RPMI7951 (cell line): Measurements from ENCODE around the gene LDLR. TPM values are rescaled to one million over a fixed set of nuclear protein-coding genes. Genes with fewer than 3 reads are reported as not detected.
"Not testable (repeated sequence)": the region's sequence is repeated elsewhere in the genome, so short reads cannot be mapped to it uniquely, and the experiment has no call there.

ENCODE experiments used
- DNase-seq: peaks from one replicate; pipeline ENCODE4 v3.0.0-alpha.2; 2012; ENCODE audit warnings: low read depth
- total RNA-seq: library from RNA; depleted of rRNA; stranded (reverse); fragments of >200 nt; shearing (Covaris generic); gene quantifications from 2 replicates; pipeline ENCODE4 v1.2.3, GENCODE V29; 2014

LDLR gene
- total RNA-seq, 1 experiment from 2014 or later: 46.7 TPM

DNA sequence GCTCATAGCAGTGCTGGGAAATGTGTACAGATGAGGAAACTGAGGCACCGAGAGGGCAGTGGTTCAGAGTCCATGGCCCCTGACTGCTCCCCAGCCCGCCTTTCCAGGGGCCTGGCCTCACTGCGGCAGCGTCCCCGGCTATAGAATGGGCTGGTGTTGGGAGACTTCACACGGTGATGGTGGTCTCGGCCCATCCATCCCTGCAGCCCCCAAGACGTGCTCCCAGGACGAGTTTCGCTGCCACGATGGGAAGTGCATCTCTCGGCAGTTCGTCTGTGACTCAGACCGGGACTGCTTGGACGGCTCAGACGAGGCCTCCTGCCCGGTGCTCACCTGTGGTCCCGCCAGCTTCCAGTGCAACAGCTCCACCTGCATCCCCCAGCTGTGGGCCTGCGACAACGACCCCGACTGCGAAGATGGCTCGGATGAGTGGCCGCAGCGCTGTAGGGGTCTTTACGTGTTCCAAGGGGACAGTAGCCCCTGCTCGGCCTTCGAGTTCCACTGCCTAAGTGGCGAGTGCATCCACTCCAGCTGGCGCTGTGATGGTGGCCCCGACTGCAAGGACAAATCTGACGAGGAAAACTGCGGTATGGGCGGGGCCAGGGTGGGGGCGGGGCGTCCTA lies 15.9 kb downstream of the LDLR start:
- DNase-seq: no peak

DNA sequence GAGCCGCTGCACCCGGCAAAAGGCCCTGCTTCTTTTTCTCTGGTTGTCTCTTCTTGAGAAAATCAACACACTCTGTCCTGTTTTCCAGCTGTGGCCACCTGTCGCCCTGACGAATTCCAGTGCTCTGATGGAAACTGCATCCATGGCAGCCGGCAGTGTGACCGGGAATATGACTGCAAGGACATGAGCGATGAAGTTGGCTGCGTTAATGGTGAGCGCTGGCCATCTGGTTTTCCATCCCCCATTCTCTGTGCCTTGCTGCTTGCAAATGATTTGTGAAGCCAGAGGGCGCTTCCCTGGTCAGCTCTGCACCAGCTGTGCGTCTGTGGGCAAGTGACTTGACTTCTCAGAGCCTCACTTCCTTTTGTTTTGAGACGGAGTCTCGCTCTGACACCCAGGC lies 17.2 kb downstream of the LDLR start:
- no peak for DNase-seq

DNA sequence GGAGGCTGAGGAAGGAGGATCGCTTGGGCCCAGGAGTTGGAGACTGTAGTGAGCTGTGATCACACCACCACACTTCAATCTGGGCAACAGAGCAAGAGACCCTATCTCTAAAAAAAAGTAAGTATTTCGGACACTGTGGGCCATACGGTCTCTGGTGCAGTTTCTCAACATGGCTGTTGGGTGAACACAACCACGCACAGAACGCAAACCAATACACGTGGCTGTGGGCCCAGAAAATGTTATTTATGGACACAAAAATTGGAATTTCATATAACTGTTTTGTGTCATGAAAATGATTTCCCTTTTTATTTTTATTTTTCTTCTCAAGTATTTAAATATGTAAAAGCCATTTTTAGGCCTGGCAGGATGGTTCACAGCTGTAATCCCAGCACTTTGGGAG lies 19.5 kb downstream of the LDLR start:
- DNase-seq: no peak

GRCh38 chr19:11111117-11111770 lies 22.0 kb downstream of the LDLR start:
- no peak for DNase-seq

- DNase-seq: no peak
Observed at GRCh38 chr19:11111771-11112144, 22.5 kb downstream of the LDLR start.

- DNase-seq: no peak
Observed at GRCh38 chr19:11113140-11113708, 24.0 kb downstream of the LDLR start.

DNA sequence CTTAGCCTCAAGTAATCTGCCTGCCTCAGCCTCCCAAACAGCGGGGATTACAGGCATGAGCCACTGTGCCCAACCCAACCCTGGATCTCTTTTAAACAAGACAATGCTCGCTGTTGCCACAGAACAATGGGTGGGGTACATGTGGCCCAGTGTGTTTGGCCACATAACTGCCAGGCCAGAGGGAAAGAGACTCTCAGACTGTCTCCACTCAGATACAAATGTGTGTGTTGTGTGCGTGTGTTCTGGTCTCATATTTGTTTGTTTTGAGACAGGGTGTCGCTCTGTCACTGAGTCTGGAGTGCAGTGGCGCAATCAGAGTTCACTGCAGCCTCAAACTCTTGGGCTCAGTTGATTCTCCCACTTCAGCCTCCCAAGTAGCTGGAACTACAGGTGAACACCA lies 25.8 kb downstream of the LDLR start:
- no peak for DNase-seq

DNA sequence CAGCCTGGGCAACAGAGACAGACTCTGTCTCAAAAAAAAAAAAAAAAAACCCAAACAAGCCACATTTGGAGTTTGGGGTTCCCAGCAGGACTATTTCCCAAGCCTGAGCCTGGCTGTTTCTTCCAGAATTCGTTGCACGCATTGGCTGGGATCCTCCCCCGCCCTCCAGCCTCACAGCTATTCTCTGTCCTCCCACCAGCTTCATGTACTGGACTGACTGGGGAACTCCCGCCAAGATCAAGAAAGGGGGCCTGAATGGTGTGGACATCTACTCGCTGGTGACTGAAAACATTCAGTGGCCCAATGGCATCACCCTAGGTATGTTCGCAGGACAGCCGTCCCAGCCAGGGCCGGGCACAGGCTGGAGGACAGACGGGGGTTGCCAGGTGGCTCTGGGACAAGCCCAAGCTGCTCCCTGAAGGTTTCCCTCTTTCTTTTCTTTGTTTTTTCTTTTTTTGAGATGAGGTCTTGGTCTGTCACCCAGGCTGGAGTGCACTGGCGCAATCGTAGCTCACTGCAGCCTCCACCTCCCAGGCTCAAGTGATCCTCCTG lies 26.7 kb downstream of the LDLR start:
- DNase-seq: no peak

GRCh38 chr19:11116507-11116906 lies 27.2 kb downstream of the LDLR start:
- no peak for DNase-seq

DNA sequence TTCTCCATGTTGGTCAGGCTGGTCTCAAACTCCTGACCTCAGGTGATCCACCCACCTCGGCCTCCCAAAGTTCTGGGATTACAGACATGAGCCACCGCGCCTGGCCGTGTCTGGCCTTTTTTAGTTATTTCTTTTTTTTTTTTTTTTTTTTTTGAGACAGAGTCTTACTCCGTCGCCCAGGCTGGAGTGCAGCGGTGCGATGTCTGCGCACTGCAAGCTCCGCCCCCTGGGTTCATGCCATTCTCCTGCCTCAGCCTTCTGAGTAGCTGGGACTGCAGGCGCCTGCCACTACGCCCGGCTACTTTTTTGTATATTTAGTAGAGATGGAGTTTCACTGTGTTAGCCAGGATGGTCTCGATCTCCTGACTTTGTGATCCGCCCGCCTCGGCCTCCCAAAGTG lies 32.7 kb downstream of the LDLR start:
- DNase-seq: not testable (repeated sequence)

- DNase-seq: no peak
Observed at GRCh38 chr19:11123114-11123513, 33.9 kb downstream of the LDLR start.

DNA sequence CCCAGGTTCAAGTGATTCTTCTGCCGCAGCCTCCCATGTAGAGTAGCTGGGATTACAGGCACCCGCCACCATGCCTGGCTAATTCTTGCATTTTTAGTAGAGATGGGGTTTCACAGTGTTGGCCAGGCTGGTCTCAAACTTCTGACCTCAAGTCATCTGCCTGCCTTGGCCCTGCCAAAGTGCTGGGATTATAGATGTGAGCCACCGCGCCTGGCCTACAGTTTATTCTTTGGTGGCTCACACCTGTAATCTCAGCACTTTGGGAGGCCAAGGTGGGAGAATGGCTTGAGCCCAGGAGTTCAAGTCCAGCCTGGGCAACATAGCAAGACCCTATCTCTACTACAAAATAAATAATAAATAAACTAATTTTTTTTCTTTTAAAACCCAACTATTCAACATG lies 34.9 kb downstream of the LDLR start:
- not testable (repeated sequence) for DNase-seq

- peak; percentile 67 for DNase-seq
Observed at GRCh38 chr19:11125994-11126685, 36.9 kb downstream of the LDLR start.

DNA sequence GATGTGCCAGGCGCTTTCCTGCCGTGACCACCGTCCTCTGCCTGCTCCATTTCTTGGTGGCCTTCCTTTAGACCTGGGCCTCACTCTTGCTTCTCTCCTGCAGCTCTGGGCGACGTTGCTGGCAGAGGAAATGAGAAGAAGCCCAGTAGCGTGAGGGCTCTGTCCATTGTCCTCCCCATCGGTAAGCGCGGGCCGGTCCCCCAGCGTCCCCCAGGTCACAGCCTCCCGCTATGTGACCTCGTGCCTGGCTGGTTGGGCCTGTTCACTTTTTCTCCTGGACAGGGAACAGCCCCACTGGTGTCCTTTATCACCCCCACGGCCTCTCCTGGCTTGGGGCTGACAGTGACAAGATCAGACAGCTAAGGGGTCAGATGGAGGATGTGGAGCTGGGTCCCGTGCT lies 38.6 kb downstream of the LDLR start:
- DNase-seq: no peak

DNA sequence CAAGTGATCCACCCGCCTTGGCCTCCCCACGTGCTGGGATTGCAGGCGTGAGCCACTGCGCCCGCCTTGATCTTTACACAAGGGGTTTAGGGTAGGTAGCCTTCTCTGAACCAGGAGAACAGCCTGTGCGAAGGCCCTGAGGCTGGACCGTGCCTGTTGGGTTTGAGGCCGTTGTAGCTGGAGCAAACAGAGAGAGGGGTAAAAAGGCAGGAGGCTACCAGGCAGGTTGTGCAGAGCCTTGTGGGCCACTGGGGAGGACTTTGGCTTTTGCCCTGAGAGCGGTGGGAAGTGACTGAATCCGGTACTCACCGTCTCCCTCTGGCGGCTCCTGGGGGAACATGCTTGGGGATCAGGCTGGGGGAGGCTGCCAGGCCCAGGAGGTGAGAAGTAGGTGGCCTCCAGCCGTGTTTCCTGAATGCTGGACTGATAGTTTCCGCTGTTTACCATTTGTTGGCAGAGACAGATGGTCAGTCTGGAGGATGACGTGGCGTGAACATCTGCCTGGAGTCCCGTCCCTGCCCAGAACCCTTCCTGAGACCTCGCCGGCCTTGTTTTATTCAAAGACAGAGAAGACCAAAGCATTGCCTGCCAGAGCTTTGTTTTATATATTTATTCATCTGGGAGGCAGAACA lies 41.7 kb downstream of the LDLR start:
- peak; percentile 69 for DNase-seq

DNA sequence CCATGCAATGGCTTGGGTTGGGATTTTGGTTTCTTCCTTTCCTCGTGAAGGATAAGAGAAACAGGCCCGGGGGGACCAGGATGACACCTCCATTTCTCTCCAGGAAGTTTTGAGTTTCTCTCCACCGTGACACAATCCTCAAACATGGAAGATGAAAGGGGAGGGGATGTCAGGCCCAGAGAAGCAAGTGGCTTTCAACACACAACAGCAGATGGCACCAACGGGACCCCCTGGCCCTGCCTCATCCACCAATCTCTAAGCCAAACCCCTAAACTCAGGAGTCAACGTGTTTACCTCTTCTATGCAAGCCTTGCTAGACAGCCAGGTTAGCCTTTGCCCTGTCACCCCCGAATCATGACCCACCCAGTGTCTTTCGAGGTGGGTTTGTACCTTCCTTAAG lies 42.2 kb downstream of the LDLR start:
- DNase-seq: no peak

DNA sequence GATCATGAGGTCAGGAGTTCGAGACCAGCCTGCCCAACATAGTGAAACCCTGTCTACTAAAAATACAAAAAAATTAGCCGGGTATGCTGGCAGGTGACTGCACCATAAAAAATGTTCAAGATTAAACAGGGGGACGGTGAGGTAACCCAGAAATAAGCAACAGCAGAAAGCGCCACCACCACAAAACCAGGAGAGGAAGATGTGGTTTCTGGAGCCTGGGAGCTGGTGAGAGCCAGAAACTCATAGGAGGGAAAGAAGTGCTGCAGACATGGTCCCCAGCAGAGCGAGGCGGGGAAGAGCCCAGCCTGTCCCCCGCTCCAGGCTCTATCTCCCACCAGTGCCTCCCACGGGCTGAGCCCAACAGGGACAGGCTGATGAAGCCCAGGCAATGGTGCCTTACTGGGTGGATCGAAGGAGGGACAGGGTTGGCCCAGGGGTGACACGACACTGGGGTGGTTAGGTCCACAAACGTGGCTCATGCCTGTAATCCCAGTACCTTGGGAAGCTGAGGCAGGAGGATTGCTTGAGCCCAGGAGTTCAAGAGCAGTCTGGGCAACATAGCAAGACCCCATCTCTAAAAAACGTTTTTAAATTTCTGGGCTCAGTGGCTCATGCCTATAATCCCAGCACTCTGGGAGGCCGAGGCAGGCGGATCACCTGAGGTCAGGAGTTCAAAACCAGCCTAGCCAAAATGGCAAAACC lies 47.3 kb downstream of the LDLR start:
- DNase-seq: peak; percentile 22

GRCh38 chr19:11137542-11138384 lies 48.5 kb downstream of the LDLR start:
- peak; percentile 96 for DNase-seq

DNA sequence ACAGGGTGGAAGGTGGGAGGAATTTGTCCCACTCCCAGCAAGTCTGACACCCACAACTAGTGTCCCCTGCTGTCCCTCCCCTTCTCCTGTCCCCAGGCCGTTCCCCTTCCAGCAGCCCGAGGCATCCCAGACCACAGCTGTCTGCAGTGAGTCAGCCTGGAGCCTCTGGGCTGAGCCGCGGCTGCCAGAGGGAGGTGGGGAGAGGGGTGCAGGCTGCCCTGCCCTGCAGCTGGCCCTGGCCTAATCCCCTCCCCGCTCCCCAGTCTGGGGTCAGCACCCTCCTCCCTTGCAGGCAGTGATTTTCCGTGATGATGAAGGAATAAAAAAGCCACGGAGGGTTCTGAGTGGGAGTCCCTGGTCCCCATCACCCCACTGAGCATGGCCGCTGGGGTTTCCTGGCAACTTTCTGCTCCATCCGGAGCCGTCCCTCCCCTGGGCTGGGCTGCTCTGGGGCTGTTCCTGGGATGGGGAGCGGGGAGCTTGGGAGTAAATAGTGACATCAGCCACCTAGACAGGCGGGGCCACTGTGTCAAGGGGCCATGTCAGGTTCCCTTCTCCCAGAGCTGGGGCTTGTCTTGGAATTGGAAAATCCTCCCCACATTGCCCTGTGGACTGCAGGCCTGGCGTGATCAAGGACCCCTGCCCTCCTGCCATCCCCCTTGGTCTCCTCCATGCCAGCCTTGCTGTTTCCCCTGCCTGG lies 49.5 kb downstream of the LDLR start:
- peak; percentile 92 for DNase-seq

DNA sequence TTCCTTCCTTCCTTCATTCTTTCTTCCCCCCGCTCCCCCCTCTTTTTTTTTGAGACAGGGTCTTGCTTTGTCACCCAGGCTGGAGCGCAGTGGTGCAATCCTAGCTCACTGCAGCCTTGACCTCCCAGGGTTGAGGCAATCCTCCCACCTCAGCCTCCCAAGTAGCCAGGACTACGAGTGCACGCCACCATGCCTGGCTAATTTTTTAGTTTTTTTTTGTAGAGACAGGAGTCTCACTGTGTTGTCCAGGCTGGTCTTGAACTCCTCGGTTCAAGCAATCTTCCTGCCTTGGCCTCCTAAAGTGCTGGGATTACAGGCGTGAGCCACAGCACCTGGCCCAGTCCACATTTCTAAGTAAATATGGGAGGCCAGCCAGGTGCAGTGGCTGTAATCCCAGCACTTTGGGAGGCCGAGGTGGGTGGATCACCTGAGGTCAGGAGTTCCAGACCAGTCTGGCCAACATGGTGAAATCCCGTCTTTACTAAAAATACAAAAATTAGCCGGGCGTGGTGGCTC lies 50.8 kb downstream of the LDLR start:
- not testable (repeated sequence) for DNase-seq
